WTC11 (cell line): Measurements from ENCODE around the gene FCSK. TPM values are rescaled to one million over a fixed set of nuclear protein-coding genes. Genes with fewer than 3 reads are reported as not detected.

Experiments
- ATAC-seq: fragments of 200-7000 bp; cut with Tn5 transposase; 2 replicates; pipeline ENCODE4 v1.10.0; 2021; ENCODE audit warnings: mild to moderate bottlenecking, moderate library complexity
- CTCF ChIA-PET: fragments of 300-600 bp; sonication (Branson Sonifier 250); formaldehyde crosslinking; loops from one replicate; lab custom pipeline; 2021; ENCODE audit warnings: antibody characterized with exemption; lab: Charles Lee
- POLR2A ChIA-PET: fragments of 350-600 bp; sonication (Branson Sonifier 250); formaldehyde crosslinking; loops from one replicate; lab custom pipeline; 2021; ENCODE audit warnings: antibody characterized with exemption; lab: Charles Lee
- DNase-seq: peaks from one replicate; pipeline ENCODE4 v3.0.0; 2021; ENCODE audit warnings: low spot score
- H3K27ac Mint-ChIP-seq: 2 replicates; pipeline ENCODE4 v1.8.0; 2021; ENCODE audit warnings: mixed read lengths
- H3K27me3 Mint-ChIP-seq: 2 replicates; pipeline ENCODE4 v1.8.0; 2021; ENCODE audit warnings: low read depth, mild to moderate bottlenecking, moderate library complexity, mixed read lengths
- H3K36me3 Mint-ChIP-seq: 2 replicates; pipeline ENCODE4 v1.8.0; 2021; ENCODE audit warnings: mixed read lengths
- H3K4me1 Mint-ChIP-seq: 2 replicates; pipeline ENCODE4 v1.8.0; 2022; ENCODE audit warnings: mixed read lengths
- H3K4me3 Mint-ChIP-seq: 2 replicates; pipeline ENCODE4 v1.8.0; 2021; ENCODE audit warnings: mild to moderate bottlenecking, moderate library complexity, mixed read lengths
- H3K9me3 Mint-ChIP-seq: 2 replicates; pipeline ENCODE4 v1.8.0; 2021; ENCODE audit warnings: mixed read lengths
- SMAD3 ChIP-seq: sonication (generic); formaldehyde crosslinking; IDR thresholded peaks from 2 replicates; pipeline ENCODE4 v1.8.0; 2022; ENCODE audit warnings: missing genetic modification reagents, mild to moderate bottlenecking, borderline replicate concordance
- TEAD1 ChIP-seq: sonication (generic); formaldehyde crosslinking; IDR thresholded peaks from 2 replicates; pipeline ENCODE4 v1.8.0; 2022; ENCODE audit warnings: mild to moderate bottlenecking, missing genetic modification reagents
- TP53 ChIP-seq: sonication (generic); formaldehyde crosslinking; IDR thresholded peaks from 2 replicates; pipeline ENCODE4 v1.8.1; 2023; ENCODE audit warnings: mild to moderate bottlenecking, missing genetic modification reagents
- ZBTB21 ChIP-seq: sonication (generic); formaldehyde crosslinking; IDR thresholded peaks from 2 replicates; pipeline ENCODE4 v1.8.1; 2023; ENCODE audit warnings: mild to moderate bottlenecking, missing genetic modification reagents, borderline replicate concordance
- ZNF263 ChIP-seq: sonication (generic); formaldehyde crosslinking; IDR thresholded peaks from 2 replicates; pipeline ENCODE4 v1.8.1; 2022; ENCODE audit warnings: low read depth, mild to moderate bottlenecking, moderate library complexity, missing genetic modification reagents
- ZNF317 ChIP-seq: sonication (generic); formaldehyde crosslinking; IDR thresholded peaks from 2 replicates; pipeline ENCODE4 v1.8.1; 2023; ENCODE audit warnings: low read depth, mild to moderate bottlenecking, moderate library complexity, missing genetic modification reagents, borderline replicate concordance
- total RNA-seq: library from RNA; stranded (reverse); gene quantifications from 3 replicates; pipeline ENCODE4 v1.2.3, GENCODE V29; 2021
- TF ChIP-seq, protein P1 (sequence below): fragments of 250-450 bp; sonication (Bioruptor Pico); IDR thresholded peaks from 2 replicates; pipeline ENCODE4 v1.9.0; 2021; ENCODE audit warnings: mild to moderate bottlenecking
- TF ChIP-seq, protein P2 (sequence below): sonication (generic); formaldehyde crosslinking; IDR thresholded peaks from 2 replicates; pipeline ENCODE4 v1.8.1; 2023; ENCODE audit warnings: mild to moderate bottlenecking, missing genetic modification reagents, borderline replicate concordance
- TF ChIP-seq, protein P3 (sequence below): sonication (generic); formaldehyde crosslinking; IDR thresholded peaks from 2 replicates; pipeline ENCODE4 v1.8.1; 2022; ENCODE audit warnings: mild to moderate bottlenecking, missing genetic modification reagents, moderate library complexity, borderline replicate concordance
- TF ChIP-seq, protein P4 (sequence below): fragments of 250-450 bp; sonication (Bioruptor Pico); IDR thresholded peaks from 2 replicates; pipeline ENCODE4 v2.1.2; 2022; ENCODE audit warnings: mild to moderate bottlenecking, moderate library complexity
- TF ChIP-seq, protein P5 (sequence below): sonication (generic); formaldehyde crosslinking; IDR thresholded peaks from 2 replicates; pipeline ENCODE4 v1.8.0; 2022; ENCODE audit warnings: mild to moderate bottlenecking, missing genetic modification reagents

FCSK gene
- total RNA-seq, 1 experiment from 2014 or later = 10.6 TPM

DNA sequence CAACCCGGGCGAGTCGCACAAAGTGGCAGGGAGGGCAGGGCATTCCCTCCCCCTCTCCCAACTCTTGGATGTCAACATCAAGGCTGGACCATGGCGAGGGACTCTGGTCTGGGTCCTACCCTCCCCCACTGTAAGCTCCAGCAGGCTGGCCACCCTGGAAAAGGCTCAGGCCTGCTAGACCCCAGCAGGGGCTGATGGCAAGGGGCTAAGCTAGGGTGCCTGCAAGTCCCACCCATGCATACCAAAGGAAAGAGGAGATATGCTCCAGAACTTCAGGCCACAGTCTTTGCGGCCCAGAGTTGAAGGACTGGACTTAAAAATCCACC is 35.4 kb upstream of the FCSK start (continued):
- no peak for TF ChIP-seq ZNF263 (CRISPR knock-in tag)

DNA sequence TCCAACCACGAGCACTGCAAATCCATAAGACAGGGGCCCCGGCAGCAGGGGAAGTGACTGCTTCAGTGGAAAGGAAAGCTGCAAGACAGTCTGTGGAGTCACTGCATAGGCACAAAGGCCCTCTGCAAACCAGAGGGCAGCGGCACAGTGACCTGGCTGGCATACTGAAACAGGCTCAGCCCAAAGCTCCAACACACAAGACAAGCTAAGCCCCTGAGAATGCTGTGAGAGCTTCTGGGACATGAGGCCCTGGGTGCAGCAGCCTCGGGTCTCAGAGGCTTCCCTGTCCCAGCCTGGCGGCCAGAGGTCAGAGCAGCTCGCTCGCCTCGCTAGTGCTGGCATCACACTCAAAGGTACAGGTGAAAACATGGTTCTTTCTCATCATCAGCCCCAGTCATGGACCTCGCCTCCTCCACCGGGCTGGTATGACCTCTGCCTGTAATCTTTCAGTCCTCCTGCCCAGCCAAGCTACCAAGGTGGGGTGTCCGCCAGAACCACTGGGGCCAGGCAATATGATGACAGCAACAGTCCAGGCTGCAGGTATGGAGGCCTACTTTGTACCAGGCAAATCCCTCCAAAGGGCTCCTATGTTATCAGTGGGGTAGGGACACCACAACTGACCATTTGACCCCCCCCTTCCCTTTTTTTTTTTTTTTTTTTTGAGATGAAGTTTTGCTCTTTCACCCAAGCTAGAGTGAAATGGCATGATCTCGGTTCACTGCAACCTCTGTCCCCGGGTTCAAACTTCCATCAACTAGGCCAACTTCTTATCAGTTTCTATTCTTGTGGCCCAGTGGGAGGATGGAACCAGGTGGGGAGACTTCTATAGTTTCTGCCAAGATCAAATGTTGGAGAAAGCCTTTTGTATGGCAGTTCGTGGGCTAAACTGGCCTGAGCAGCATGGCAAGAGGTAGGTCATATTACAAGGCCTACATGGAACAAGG is 34.7 kb upstream of the FCSK start:
- peak overlapping the region; percentile 60 for H3K27ac Mint-ChIP-seq
- peaks cover 67% of the 10 kb centered on the region for H3K4me1 Mint-ChIP-seq

DNA sequence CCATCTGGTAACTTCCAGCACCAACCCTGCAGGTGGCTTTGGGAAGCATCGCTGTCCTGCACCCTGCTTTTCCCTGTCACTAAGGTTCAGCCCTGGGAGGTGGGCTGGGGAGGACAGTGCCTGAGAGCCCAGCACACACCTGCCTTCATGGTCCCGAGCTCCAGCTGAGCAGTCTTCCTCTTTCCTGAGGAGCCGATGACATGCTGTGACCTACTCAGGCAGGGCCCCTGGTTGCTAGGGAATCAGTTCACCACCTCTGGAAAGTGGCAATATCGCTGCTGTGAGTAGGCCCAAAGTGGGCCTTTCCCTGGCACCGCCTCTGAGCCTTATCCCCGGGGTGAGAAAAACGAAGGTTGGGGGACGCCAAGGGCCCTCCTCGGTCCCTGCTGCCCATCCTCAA is 33.4 kb upstream of the FCSK start:
- ATAC-seq = no peak; the same call in 1 of the 2 replicates
- no peaks in the 10 kb centered on the region for H3K9me3 Mint-ChIP-seq
- H3K4me1 Mint-ChIP-seq = peaks cover 69% of the 10 kb centered on the region
- ChIA-PET POLR2A (no interaction called here), CTCF (interaction anchor here (0.6 to 1.6 kb wide), 4 partner anchors 8 to 34 kb away, joined by 3 to 7 read pairs (median 3); partner anchors contain the start of gene FCSK)
- H3K27ac Mint-ChIP-seq = 0 out of 2 replicates have a peak overlapping the region, but pooled peaks have one; percentile 36
- peaks cover 15% of the 10 kb centered on the region; the same call in 1 of the 2 replicates for H3K36me3 Mint-ChIP-seq
- no peaks in the 10 kb centered on the region for H3K27me3 Mint-ChIP-seq
- no peak overlapping the region for H3K4me3 Mint-ChIP-seq
- DNase-seq = no peak
- TF ChIP-seq, protein P1, sequence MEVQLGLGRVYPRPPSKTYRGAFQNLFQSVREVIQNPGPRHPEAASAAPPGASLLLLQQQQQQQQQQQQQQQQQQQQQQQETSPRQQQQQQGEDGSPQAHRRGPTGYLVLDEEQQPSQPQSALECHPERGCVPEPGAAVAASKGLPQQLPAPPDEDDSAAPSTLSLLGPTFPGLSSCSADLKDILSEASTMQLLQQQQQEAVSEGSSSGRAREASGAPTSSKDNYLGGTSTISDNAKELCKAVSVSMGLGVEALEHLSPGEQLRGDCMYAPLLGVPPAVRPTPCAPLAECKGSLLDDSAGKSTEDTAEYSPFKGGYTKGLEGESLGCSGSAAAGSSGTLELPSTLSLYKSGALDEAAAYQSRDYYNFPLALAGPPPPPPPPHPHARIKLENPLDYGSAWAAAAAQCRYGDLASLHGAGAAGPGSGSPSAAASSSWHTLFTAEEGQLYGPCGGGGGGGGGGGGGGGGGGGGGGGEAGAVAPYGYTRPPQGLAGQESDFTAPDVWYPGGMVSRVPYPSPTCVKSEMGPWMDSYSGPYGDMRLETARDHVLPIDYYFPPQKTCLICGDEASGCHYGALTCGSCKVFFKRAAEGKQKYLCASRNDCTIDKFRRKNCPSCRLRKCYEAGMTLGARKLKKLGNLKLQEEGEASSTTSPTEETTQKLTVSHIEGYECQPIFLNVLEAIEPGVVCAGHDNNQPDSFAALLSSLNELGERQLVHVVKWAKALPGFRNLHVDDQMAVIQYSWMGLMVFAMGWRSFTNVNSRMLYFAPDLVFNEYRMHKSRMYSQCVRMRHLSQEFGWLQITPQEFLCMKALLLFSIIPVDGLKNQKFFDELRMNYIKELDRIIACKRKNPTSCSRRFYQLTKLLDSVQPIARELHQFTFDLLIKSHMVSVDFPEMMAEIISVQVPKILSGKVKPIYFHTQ (CRISPR knock-in tag) = no peak
- no peak for TF ChIP-seq ZBTB21 (CRISPR knock-in tag)
- TF ChIP-seq, protein P2, sequence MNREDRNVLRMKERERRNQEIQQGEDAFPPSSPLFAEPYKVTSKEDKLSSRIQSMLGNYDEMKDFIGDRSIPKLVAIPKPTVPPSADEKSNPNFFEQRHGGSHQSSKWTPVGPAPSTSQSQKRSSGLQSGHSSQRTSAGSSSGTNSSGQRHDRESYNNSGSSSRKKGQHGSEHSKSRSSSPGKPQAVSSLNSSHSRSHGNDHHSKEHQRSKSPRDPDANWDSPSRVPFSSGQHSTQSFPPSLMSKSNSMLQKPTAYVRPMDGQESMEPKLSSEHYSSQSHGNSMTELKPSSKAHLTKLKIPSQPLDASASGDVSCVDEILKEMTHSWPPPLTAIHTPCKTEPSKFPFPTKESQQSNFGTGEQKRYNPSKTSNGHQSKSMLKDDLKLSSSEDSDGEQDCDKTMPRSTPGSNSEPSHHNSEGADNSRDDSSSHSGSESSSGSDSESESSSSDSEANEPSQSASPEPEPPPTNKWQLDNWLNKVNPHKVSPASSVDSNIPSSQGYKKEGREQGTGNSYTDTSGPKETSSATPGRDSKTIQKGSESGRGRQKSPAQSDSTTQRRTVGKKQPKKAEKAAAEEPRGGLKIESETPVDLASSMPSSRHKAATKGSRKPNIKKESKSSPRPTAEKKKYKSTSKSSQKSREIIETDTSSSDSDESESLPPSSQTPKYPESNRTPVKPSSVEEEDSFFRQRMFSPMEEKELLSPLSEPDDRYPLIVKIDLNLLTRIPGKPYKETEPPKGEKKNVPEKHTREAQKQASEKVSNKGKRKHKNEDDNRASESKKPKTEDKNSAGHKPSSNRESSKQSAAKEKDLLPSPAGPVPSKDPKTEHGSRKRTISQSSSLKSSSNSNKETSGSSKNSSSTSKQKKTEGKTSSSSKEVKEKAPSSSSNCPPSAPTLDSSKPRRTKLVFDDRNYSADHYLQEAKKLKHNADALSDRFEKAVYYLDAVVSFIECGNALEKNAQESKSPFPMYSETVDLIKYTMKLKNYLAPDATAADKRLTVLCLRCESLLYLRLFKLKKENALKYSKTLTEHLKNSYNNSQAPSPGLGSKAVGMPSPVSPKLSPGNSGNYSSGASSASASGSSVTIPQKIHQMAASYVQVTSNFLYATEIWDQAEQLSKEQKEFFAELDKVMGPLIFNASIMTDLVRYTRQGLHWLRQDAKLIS (CRISPR knock-in tag) = no peak
- TF ChIP-seq, protein P3, sequence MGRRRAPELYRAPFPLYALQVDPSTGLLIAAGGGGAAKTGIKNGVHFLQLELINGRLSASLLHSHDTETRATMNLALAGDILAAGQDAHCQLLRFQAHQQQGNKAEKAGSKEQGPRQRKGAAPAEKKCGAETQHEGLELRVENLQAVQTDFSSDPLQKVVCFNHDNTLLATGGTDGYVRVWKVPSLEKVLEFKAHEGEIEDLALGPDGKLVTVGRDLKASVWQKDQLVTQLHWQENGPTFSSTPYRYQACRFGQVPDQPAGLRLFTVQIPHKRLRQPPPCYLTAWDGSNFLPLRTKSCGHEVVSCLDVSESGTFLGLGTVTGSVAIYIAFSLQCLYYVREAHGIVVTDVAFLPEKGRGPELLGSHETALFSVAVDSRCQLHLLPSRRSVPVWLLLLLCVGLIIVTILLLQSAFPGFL = no peak
- TF ChIP-seq TEAD1 = no peak
- TF ChIP-seq TP53 (CRISPR knock-in tag) = no peak
- TF ChIP-seq SMAD3 (CRISPR knock-in tag) = no peak

More for the DNA sequence above, 34.7 kb upstream of the FCSK start:
- H3K9me3 Mint-ChIP-seq = no peaks in the 10 kb centered on the region
- ATAC-seq (no peak), DNase-seq (no peak)
- no peak for TF ChIP-seq ZNF317 (CRISPR knock-in tag)
- TF ChIP-seq, protein P1 (CRISPR knock-in tag) = no peak
- TF ChIP-seq, protein P4, sequence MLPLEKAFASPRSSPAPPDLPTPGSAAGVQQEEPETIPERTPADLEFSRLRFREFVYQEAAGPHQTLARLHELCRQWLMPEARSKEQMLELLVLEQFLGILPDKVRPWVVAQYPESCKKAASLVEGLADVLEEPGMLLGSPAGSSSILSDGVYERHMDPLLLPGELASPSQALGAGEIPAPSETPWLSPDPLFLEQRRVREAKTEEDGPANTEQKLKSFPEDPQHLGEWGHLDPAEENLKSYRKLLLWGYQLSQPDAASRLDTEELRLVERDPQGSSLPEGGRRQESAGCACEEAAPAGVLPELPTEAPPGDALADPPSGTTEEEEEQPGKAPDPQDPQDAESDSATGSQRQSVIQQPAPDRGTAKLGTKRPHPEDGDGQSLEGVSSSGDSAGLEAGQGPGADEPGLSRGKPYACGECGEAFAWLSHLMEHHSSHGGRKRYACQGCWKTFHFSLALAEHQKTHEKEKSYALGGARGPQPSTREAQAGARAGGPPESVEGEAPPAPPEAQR = no peak
- TF ChIP-seq TP53 (CRISPR knock-in tag) = no peak
- TF ChIP-seq, protein P5, sequence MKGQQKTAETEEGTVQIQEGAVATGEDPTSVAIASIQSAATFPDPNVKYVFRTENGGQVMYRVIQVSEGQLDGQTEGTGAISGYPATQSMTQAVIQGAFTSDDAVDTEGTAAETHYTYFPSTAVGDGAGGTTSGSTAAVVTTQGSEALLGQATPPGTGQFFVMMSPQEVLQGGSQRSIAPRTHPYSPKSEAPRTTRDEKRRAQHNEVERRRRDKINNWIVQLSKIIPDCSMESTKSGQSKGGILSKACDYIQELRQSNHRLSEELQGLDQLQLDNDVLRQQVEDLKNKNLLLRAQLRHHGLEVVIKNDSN (CRISPR knock-in tag) = no peak
- TF ChIP-seq, all 79 proteins: peak for 0
- POLR2A ChIA-PET = interaction anchor here (0.6 kb wide), 1 partner anchor 16 kb away, joined by 3 read pairs; no protein-coding TSS in a partner anchor
- no peak overlapping the region for H3K4me3 Mint-ChIP-seq
- H3K27me3 Mint-ChIP-seq = no peaks in the 10 kb centered on the region
- peaks cover 6% of the 10 kb centered on the region; the same call in 1 of the 2 replicates for H3K36me3 Mint-ChIP-seq
- CTCF ChIA-PET = interaction anchor here (0.6 to 2.6 kb wide), 5 partner anchors 8 to 52 kb away, joined by 3 to 17 read pairs (median 5); no protein-coding TSS in a partner anchor
